ENCODE data around the gene FXYD7. TPM values are rescaled to one million over a fixed set of nuclear protein-coding genes. Genes with fewer than 3 reads are reported as not detected.

FXYD7 gene
- total RNA-seq, 2 experiments from 2014 or later: 0.50 to 6.1 TPM

DNA sequence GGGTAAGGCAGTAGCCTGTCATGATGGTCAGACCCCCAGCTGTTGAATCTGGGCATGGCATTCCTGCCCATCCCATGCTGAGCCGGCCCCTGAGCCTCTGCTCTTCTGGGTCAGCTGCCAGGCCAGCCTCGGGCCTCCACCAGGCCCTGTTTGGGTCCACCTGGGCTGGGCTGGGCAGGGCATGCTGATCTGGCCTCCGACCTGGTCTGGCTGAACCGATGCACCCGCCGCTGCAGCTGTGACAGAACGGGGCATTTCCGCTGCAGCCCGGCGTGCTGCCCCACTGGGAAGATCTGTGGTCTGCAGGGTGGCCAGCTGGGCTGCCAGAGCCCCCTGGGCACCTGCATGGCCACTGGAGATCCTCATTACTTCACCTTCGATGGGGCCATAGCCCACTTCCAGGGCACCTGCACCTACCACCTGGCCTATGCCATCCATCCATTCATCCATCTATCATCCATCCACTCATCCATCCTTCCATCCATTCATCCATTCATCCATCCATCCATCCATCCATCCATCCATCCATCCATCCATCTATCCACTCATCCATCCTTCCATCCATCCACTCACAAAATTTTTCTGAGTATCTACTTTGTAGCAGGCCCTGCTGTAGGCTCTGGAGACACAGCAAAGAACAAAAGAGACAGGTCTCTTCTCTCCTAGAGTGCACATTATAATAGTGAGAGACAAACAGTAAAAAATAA lies 49.0 kb upstream of the FXYD7 start:
- Histone ChIP-seq H4K20me1 (ENCODE audit: insufficient read depth, low read length) (no peaks in the 10 kb centered on the region), H3K79me2 (ENCODE audit: insufficient read depth, low read depth, low read length) (no peaks in the 10 kb centered on the region), H2AFZ (ENCODE audit: low read length) (no peak overlapping the region), H3K36me3 (ENCODE audit: insufficient read depth, low read length) (no peaks in the 10 kb centered on the region), H3K4me1 (ENCODE audit: insufficient read depth, low read length, poor library complexity, severe bottlenecking) (peaks cover 23% of the 10 kb centered on the region), H3K4me3 (ENCODE audit: low read depth, low read length, poor library complexity, severe bottlenecking) (no peak overlapping the region), H3K27ac (ENCODE audit: low read depth, low read length, poor library complexity, severe bottlenecking) (no peak overlapping the region), H3K9me2 (ENCODE audit: insufficient read depth, low read length) (no peaks in the 10 kb centered on the region), H3K9me3 (ENCODE audit: low read length) (no peaks in the 10 kb centered on the region), H3K4me2 (ENCODE audit: low read length) (no peak overlapping the region)
- ChIA-PET POLR2A (no interaction called here), CTCF (ENCODE audit: unreplicated experiment) (no interaction called here)
- BruUV-seq (replicated peaks): no TSS peak
- no peak for DNase-seq (ENCODE audit: low spot score)
- intact Hi-C loops (cut with micrococcal nuclease; ENCODE audit: unreplicated experiment): no loop called here
- TF ChIP-seq, protein P1, sequence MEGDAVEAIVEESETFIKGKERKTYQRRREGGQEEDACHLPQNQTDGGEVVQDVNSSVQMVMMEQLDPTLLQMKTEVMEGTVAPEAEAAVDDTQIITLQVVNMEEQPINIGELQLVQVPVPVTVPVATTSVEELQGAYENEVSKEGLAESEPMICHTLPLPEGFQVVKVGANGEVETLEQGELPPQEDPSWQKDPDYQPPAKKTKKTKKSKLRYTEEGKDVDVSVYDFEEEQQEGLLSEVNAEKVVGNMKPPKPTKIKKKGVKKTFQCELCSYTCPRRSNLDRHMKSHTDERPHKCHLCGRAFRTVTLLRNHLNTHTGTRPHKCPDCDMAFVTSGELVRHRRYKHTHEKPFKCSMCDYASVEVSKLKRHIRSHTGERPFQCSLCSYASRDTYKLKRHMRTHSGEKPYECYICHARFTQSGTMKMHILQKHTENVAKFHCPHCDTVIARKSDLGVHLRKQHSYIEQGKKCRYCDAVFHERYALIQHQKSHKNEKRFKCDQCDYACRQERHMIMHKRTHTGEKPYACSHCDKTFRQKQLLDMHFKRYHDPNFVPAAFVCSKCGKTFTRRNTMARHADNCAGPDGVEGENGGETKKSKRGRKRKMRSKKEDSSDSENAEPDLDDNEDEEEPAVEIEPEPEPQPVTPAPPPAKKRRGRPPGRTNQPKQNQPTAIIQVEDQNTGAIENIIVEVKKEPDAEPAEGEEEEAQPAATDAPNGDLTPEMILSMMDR (conservative IDR thresholded peaks at IDR 0.05; ENCODE audit: low read length): no peak
- no peak for TF ChIP-seq EZH2phosphoT487 (IDR thresholded peaks at IDR 0.05; ENCODE audit: borderline replicate concordance, low read depth, low read length)

DNA sequence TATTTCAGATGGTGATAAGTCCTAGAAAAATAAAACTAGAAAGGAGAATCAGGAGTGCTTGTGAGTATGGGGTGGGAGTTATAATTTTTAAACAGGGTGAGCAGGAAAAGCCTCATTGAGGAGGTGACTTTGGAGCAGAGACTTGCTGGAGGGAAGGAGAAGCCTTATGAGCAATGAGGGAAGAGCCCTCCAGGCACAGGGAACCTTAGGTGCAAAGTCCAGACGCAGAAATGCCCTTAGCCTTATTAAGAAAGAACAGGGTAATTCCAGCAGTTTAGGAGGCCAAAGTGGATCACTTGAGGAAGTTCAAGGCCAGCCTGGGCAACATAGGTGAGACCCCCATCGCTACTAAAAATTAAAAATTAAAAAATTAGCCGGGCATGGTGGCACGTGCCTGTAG lies 48.4 kb upstream of the FXYD7 start:
- intact Hi-C loops (cut with micrococcal nuclease; ENCODE audit: unreplicated experiment): no loop called here
- DNase-seq (ENCODE audit: low spot score): no peak
- Histone ChIP-seq H2AFZ (ENCODE audit: low read length) (no peak overlapping the region), H3K27ac (ENCODE audit: low read depth, low read length, poor library complexity, severe bottlenecking) (no peak overlapping the region), H3K9me2 (ENCODE audit: insufficient read depth, low read length) (no peaks in the 10 kb centered on the region), H3K9me3 (ENCODE audit: low read length) (no peaks in the 10 kb centered on the region), H4K20me1 (ENCODE audit: insufficient read depth, low read length) (no peaks in the 10 kb centered on the region), H3K4me2 (ENCODE audit: low read length) (no peak overlapping the region), H3K36me3 (ENCODE audit: insufficient read depth, low read length) (no peaks in the 10 kb centered on the region), H3K79me2 (ENCODE audit: insufficient read depth, low read depth, low read length) (no peaks in the 10 kb centered on the region), H3K4me3 (ENCODE audit: low read depth, low read length, poor library complexity, severe bottlenecking) (no peak overlapping the region), H3K4me1 (ENCODE audit: insufficient read depth, low read length, poor library complexity, severe bottlenecking) (peaks cover 17% of the 10 kb centered on the region)
- POLR2A ChIA-PET: no interaction called here
- TF ChIP-seq, protein P1 (conservative IDR thresholded peaks at IDR 0.05; ENCODE audit: low read length): no peak
- no peak for TF ChIP-seq EZH2phosphoT487 (IDR thresholded peaks at IDR 0.05; ENCODE audit: borderline replicate concordance, low read depth, low read length)
- no TSS peak for BruUV-seq (replicated peaks)
- CTCF ChIA-PET (ENCODE audit: unreplicated experiment): no interaction called here

DNA sequence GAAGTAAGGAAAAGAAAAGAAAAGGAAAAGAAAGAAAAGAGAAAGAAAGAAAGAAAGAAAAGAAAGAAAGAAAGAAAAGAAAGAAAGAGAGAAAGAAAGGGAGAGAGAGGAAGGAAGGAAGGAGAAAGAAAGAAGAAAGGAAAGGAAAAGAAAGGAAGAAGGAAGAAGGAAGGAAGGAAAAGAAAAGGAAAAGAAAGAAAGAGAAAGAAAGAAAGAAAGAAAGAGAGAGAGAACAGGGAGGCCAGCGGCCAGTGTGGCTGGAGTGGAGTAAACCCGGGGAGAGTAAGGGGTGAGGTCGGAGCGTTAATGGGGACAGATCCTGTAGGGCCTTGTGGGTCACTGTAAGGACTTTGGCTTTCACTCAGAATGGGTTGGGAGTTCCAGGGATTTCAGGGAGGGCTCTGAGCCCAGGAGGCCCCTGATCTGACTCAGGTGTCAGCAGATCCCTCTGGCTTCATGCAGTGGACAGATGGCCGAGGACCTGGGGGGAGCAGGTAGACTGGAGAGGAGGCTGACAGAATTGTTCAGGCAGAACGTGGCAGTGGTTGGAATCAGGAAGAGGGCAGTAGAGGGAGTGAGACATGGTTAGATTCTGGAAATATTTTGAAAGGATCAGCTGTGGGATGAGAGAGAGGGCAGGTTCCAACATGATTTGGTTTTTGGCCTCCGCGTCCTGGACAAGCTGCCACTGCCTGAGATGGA lies 47.2 kb upstream of the FXYD7 start:
- no TSS peak for BruUV-seq (replicated peaks)
- ChIA-PET POLR2A (no interaction called here), CTCF (ENCODE audit: unreplicated experiment) (no interaction called here)
- H3K27ac ChIP-seq (ENCODE audit: low read depth, low read length, poor library complexity, severe bottlenecking): no peak overlapping the region
- peaks cover 5% of the 10 kb centered on the region for H3K4me1 ChIP-seq (ENCODE audit: insufficient read depth, low read length, poor library complexity, severe bottlenecking)
- H3K9me3 ChIP-seq (ENCODE audit: low read length): no peaks in the 10 kb centered on the region
- H3K79me2 ChIP-seq (ENCODE audit: insufficient read depth, low read depth, low read length): no peaks in the 10 kb centered on the region
- no peaks in the 10 kb centered on the region for H3K9me2 ChIP-seq (ENCODE audit: insufficient read depth, low read length)
- no peak overlapping the region for H3K4me2 ChIP-seq (ENCODE audit: low read length)
- H2AFZ ChIP-seq (ENCODE audit: low read length): no peak overlapping the region
- no peak overlapping the region for H3K4me3 ChIP-seq (ENCODE audit: low read depth, low read length, poor library complexity, severe bottlenecking)
- no peaks in the 10 kb centered on the region for H3K36me3 ChIP-seq (ENCODE audit: insufficient read depth, low read length)
- no peaks in the 10 kb centered on the region for H4K20me1 ChIP-seq (ENCODE audit: insufficient read depth, low read length)
- intact Hi-C loops (cut with micrococcal nuclease; ENCODE audit: unreplicated experiment): no loop called here
- TF ChIP-seq, protein P1 (conservative IDR thresholded peaks at IDR 0.05; ENCODE audit: low read length): no peak
- TF ChIP-seq EZH2phosphoT487 (IDR thresholded peaks at IDR 0.05; ENCODE audit: borderline replicate concordance, low read depth, low read length): no peak
- DNase-seq (ENCODE audit: low spot score): no peak

All from OCI-LY7 (cell line).